HG02642 (cell line): ENCODE measurements around the gene FAM200A.
"Not testable (repeated sequence)": the region's sequence is repeated elsewhere in the genome, so short reads cannot be mapped to it uniquely, and the experiment has no call there.

Experiments
- ATAC-seq: cut with Tn5 transposase; IDR thresholded peaks from one replicate; pipeline ENCODE4 v1.9.1; 2021; ENCODE audit warnings: mild to moderate bottlenecking; ENCODE audit not compliant: unreplicated experiment, poor library complexity

The FAM200A gene

DNA sequence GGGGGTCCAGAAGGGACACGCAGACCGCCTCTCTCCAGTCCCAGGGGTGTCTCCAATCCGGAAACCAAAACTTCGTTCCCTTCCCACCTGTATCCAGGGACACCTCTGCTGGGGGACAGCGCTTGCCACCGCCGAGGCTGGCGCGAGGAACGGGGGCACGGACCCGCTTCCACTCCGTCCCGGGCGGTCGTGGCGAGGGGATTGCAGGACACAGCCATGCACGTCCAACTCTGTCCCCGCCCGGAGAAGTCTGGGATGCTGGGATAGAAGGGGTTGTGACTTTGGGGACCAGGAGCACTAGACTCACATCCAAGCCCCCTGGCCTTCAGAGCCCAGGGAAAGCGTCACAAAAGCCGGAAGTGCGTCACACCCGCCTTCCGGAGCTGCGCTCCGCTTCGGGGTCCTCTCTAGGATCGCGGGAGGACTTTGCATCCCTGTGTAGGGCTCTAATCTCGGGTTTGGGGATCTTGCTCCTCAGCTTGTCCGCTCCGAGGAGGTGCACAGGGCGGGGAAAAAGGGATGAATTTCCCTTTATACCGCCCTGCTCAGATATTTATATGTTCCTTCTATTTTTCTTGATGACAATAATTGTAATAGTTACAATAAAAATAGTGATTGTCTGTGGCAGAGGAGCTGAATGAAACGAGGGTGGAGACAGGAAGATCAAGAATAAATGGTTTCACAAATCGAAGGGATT is at the start of gene FAM200A:
TSS of gene FAM200A (minus strand) at position 348 of the 697 bp plus-strand sequence. CDS start 3,707 bp downstream, outside the sequence.
- peak; percentile 96 for ATAC-seq

DNA sequence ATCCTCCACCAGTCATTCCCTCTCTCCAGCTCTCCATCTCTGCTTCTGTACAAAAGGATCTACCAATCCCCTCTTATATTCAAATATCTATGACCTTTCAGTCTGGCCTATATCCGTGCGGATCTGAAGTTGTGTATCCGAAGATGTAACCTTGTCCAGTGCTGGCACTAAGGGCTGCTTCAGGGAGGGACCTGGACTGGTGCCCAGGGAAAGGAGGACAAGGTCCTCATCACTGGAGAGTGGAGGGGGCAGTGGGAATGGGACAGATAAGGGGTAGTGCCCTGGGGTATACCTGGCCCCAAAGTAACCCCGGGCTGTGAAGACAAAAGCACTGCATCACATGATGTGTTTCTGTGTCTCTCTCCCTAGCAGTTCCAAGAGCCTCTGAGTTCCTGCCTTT is 47.9 kb upstream of the FAM200A start:
- no peak for ATAC-seq

- no peak for ATAC-seq
These were observed 46.0 kb upstream of the FAM200A start, which contains the start of gene TMEM225B for GRCh38 chr7:99597762-99598501. Gene TMEM225B, plus strand, starts transcription at chr7:99598267. Its CDS starts 6,122 bp downstream, at chr7:99604389.

DNA sequence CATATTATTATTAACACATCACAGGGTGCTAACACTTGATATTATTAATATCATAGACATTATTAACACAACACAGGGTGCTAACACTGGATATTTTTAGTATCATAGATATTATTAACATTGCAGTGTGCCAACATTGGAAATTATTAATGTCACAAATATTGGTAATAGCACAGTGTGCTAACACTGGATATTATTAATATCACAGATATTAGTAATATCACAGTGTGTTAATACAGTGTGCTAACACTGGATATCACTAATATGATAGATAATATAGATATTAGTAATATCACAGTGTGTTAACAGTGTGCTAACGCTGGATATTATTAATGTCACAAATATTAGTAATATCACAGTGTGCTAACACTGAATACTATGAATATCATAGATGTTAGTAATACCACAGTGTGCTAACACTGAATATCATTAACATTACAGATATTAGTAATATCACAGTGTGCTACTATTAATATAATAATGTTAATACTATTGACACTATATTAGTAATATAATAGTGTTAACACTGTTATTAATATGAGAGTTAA is 44.6 kb upstream of the FAM200A start:
- ATAC-seq: no peak

GRCh38 chr7:99594948-99595745 is 43.2 kb upstream of the FAM200A start:
- no peak for ATAC-seq

- ATAC-seq: no peak
These were observed 37.0 kb upstream of the FAM200A start for GRCh38 chr7:99588868-99589267.

DNA sequence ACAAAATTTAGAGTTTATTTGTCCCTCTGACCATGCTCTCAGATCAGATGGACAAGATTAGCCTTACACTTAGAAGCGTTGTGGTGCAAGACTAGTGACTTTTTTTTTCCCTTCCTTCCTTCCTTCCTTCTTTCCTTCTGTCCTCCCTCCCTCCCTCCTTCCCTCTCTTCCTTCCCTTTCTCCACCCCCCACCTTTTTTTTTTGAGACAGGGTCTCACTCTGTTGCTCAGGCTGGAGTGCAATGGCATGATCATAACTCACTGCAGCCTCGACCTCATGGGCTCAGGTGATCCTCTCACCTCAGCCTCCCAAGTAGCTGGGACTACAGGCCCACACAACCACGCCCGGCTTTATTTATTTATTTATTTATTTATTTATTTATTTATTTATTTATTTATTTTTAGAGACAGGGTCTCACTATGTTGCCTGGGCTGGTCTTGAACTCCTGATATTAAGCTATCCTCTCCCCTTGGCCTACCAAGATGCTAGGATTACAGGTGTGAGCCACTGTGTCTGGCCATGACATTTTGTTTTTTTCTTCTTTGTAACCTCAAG is 28.9 kb upstream of the FAM200A start:
- not testable (repeated sequence) for ATAC-seq

DNA sequence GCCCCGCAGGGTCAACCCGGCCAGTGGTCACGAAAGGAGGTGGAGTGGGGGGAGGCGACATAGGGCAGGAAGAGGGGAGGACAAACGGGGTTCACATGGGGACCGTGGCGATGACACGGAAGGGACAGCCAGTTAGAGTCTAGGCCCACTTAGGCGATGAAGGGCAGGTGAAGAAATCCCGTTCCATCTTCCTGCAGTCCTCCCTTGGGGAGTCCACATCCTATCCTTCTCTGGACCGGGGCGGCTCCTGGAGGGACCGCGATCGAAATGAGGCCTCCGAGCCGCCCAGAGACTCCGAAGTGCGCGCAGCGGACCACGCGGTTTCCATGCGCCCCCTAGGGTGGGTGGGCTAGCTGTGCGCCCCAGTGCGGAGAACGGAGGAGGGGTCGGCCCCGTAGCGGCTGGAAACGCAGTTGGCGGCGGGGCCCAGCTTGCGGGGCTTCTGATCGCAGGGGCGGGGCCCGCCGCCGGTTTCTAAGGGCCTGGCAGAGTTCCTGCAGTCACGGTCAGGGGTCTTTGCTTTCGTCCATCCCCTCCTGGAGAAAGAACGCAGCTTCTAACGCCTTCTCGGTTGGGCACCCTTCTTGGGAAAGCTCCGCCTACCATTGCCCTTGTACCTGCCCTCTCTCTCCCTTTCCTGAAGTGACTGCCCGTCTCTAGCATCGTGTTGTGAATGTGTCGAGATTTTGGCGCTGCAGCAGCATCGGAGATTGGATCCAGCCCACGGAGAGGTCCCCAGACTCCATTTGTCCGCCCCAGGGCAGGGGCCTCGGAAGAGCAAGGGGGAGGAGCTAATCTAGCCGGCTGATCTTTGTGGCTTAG is 28.3 kb upstream of the FAM200A start:
- no peak for ATAC-seq

DNA sequence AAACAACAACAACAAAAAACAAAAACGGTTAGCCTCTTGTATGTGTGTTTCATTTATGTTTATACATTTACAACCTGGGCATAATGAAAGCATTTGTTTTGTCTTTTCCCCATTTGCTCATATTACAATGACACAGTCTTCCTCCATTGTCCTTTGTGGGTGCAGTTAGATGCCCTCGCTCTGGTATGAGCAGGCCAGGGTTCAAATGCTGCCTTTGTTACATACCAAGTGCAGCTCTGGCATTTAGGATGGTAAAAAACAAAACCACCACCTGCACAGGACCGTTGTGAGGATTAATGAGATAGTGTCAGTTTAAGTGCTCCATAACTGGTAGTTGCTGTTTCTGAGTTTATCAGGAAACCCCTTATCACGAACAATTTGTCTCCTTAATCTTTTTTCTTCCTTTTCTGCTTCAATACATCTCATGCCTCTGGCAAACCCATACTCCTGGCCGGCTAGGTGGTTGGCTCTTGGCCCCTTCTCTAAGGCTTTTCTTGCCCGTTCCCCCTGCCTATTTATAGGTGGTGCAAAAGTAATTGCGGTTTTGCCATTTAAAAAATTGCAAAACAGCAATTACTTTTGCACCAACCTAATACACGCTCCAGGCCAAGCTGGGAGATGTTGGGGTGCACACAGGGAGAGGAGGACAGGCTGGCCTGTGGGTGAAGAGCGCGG is 27.5 kb upstream of the FAM200A start:
- no peak for ATAC-seq

DNA sequence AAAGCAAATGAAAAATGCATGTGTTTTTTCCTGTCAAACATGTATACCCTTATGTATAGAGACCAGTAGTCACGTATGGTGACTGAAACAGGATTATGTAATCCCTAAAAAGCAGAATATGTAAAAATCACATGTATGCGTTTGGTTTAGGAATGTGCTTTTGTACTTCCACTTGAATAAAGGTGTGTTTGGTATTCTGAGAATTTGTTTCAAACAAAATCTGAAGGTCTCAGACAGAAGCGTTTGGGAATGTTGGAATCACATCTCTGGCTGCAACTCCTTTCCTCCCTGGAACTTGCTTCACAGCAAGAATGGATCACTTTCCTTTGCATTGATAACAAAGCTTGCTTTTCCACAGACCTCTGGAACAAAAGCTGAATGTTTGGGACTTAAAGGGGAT is 24.3 kb upstream of the FAM200A start:
- no peak for ATAC-seq

DNA sequence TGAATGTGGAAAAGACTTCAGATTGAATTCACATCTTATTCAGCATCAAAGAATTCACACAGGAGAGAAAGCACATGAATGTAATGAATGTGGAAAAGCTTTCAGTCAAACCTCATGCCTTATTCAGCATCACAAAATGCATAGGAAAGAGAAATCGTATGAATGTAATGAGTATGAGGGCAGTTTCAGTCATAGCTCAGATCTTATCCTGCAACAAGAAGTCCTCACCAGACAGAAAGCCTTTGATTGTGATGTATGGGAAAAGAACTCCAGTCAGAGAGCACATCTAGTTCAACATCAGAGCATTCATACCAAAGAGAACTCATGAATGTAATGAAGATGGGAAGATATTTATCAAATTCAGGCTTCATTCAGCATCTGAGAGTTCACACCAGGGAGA is 21.3 kb upstream of the FAM200A start:
- ATAC-seq: no peak

DNA sequence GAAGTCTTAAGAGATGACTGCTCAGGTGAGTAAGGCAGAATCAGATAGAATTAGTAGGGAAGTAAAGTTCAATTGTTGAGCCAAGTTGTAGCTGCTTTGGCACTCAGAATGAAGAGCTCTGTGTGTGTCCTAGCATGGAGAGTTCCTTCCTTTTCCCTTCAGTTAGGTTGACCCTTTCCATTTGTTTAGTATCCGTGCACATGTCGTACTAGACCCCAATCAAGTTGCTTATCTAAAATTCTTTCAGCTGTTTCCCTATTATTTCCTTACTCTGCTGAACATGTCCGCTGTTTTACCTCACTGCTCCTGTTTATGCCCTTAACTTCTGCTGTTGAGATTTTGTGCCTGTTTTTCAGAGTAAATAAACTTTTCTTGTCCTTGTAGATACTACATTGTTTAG is 19.9 kb upstream of the FAM200A start:
- ATAC-seq: no peak

- ATAC-seq: not testable (repeated sequence)
These were observed 16.9 kb upstream of the FAM200A start for GRCh38 chr7:99568770-99569169.

- ATAC-seq: no peak
These were observed 11.7 kb upstream of the FAM200A start for GRCh38 chr7:99563650-99564049.

- no peak for ATAC-seq
These were observed 10.9 kb upstream of the FAM200A start for GRCh38 chr7:99562832-99563231.

DNA sequence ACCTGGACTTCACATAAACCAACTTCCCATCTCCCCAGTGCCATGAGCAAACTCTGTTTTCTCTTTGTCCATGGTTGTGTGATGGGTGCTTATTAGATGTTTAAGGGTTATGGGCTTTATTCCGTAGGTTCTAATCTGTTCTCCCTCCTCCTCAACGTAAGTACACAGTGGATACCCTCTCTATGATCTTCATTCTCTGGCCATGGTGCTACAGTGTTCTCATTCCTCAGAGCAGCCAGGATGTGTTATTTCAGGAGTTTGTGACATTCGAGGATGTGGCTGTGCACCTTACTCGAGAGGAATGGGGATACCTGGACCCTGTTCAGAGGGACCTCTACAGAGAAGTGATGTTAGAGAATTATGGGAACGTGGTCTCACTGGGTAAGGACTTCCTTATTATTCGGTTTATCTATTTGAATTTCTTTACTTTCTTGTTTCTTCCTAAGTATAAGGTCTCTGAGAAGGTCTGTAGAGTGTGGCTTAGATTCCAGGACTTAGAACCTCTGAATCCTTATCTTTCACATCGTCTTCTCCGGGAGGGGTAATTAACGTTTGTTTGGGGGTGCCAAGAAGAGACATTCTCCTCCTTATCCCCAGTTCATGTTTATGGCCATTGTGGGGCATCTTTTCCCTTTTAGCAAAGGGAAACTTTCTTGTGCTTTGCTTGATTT is 10.3 kb upstream of the FAM200A start:
- no peak for ATAC-seq

DNA sequence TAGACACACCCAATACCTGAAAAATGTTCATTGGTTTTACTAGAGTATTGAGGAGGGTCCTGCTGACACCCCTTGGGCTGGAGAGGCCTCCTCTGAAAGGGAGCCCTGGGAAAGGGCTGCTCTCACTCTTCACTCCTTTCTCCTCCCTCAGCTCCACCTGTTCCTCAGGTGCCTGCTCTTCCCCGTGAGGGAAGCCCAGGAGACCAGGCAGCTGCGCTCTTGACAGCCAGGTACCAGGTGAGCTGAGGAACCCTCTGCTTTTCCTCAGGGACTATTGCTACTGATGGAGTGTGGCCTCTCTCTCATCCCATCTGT is 9.8 kb upstream of the FAM200A start:
- ATAC-seq: no peak

DNA sequence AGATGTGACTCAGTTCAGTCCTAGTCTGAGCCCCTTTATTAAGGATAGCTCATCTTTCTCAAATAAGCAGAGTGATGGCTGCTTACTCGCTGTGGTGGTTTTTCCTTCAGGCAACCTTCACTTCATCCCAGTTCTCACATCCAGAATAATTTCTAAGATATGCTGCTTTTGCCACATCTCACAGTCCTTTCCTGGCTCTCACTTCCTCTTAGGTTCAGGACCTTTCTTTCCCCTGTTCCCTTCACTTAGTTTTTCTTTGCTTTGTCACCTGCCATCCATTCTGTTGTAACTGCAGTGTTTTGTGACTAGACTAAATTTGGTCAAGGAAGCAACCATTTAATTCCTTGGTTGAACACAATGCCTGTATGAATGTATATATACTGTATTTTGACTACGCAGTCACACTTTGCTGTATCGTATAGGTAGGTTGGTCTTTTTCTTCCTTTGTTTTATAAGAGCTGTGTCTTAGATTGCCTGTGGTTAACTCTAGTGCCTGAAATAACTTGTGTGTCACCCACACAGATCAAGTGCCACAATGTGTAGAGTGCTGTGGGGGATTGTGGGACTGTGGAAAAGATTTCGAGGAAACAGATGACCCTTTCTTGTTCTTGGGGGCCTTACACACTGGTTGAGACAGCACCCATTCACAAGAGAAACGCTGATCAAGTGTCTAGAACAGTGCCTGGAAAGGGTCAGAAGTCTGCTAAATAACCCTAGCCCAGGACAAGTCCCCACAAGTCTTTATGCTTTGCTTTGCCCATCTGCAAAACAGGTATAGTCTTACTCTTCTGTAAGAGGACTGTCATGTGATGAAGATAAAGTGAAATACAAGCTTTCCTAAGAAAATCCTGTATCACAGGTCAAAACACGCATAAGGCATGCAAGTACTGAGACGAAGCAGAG is 9.2 kb upstream of the FAM200A start:
- ATAC-seq: no peak
